T-helper 17 cell (primary cell): ENCODE data around the gene DLG2. TPM values are rescaled to one million over a fixed set of nuclear protein-coding genes. Genes with fewer than 3 reads are reported as not detected.

Experiments
- ATAC-seq: fragments of 150-1000 bp; cut with Tn5 transposase; 2 replicates; pipeline ENCODE4 v1.10.0; 2021; ENCODE audit warnings: mild to moderate bottlenecking, moderate library complexity
- DNase-seq, 3 donors: peaks; one replicate each; pipeline versions ENCODE4 v3.0.0 to v3.0.0-alpha.2; 2020 to 2021
- H3K9me3 ChIP-seq: one replicate; pipeline ENCODE4 v1.7.0; 2013; ENCODE audit warnings: low read length, mild to moderate bottlenecking; ENCODE audit not compliant: control insufficient read depth, poor library complexity, severe bottlenecking
- H3K27ac Mint-ChIP-seq: one replicate; pipeline ENCODE4 v1.8.0; 2022; ENCODE audit warnings: mild to moderate bottlenecking, moderate library complexity, mixed read lengths
- H3K27me3 Mint-ChIP-seq: one replicate; pipeline ENCODE4 v1.8.0; 2022; ENCODE audit warnings: mixed read lengths
- H3K36me3 Mint-ChIP-seq: one replicate; pipeline ENCODE4 v1.8.0; 2022; ENCODE audit warnings: low read depth, mixed read lengths
- H3K4me1 Mint-ChIP-seq: one replicate; pipeline ENCODE4 v1.8.0; 2022; ENCODE audit warnings: mild to moderate bottlenecking, mixed read lengths
- H3K4me3 Mint-ChIP-seq: one replicate; pipeline ENCODE4 v1.8.0; 2022; ENCODE audit warnings: mild to moderate bottlenecking, moderate library complexity, mixed read lengths
- total RNA-seq, 4 donors: library from RNA in 2 of 4; stranded (reverse) in 2 of 4; gene quantifications; one replicate each; pipeline ENCODE4 v1.2.3 and lab custom pipeline; 2022 to 2026

Gene DLG2
- total RNA-seq, 2 donors from 2014 or later: 1.0 to 2.2 TPM

GRCh38 chr11:84230402-84230801, 1396.7 kb downstream of the DLG2 start:
- ATAC-seq: no peak
- DNase-seq: no peak
- Mint-ChIP-seq H3K27me3 (no peaks in the 10 kb centered on the region), H3K27ac (no peak overlapping the region), H3K36me3 (no peaks in the 10 kb centered on the region), H3K4me3 (no peak overlapping the region), H3K4me1 (no peaks in the 10 kb centered on the region)
- H3K9me3 ChIP-seq: no peaks in the 10 kb centered on the region

- Mint-ChIP-seq H3K27ac (no peak overlapping the region), H3K27me3 (no peaks in the 10 kb centered on the region), H3K4me3 (no peak overlapping the region), H3K4me1 (no peaks in the 10 kb centered on the region), H3K36me3 (no peaks in the 10 kb centered on the region)
- ATAC-seq (no peak), DNase-seq (no peak)
- H3K9me3 ChIP-seq: no peaks in the 10 kb centered on the region
These were observed 1399.0 kb downstream of the DLG2 start for GRCh38 chr11:84227970-84228665.

GRCh38 chr11:84224042-84224441, 1403.1 kb downstream of the DLG2 start:
- Mint-ChIP-seq H3K27ac (no peak overlapping the region), H3K36me3 (no peaks in the 10 kb centered on the region), H3K27me3 (no peaks in the 10 kb centered on the region), H3K4me1 (no peaks in the 10 kb centered on the region), H3K4me3 (no peak overlapping the region)
- no peak for DNase-seq
- no peak for ATAC-seq
- no peaks in the 10 kb centered on the region for H3K9me3 ChIP-seq

- Mint-ChIP-seq H3K4me1 (no peaks in the 10 kb centered on the region), H3K27me3 (no peaks in the 10 kb centered on the region), H3K27ac (no peak overlapping the region), H3K36me3 (no peaks in the 10 kb centered on the region), H3K4me3 (no peak overlapping the region)
- DNase-seq: no peak
- ATAC-seq: no peak
- no peaks in the 10 kb centered on the region for H3K9me3 ChIP-seq
These were observed 1408.8 kb downstream of the DLG2 start for GRCh38 chr11:84218318-84218717.

- Mint-ChIP-seq H3K4me1 (no peaks in the 10 kb centered on the region), H3K27me3 (no peaks in the 10 kb centered on the region), H3K4me3 (no peak overlapping the region), H3K36me3 (no peaks in the 10 kb centered on the region), H3K27ac (no peak overlapping the region)
- no peak for DNase-seq
- no peak for ATAC-seq
- no peaks in the 10 kb centered on the region for H3K9me3 ChIP-seq
These were observed 1411.5 kb downstream of the DLG2 start for GRCh38 chr11:84215672-84216071.

- no peaks in the 10 kb centered on the region for H3K27me3 Mint-ChIP-seq
- no peaks in the 10 kb centered on the region for H3K36me3 Mint-ChIP-seq
- no peaks in the 10 kb centered on the region for H3K4me1 Mint-ChIP-seq
- H3K4me3 Mint-ChIP-seq: no peak overlapping the region
- ATAC-seq (no peak), DNase-seq (no peak)
- no peaks in the 10 kb centered on the region for H3K9me3 ChIP-seq
- H3K27ac Mint-ChIP-seq: no peak overlapping the region
These were observed 1412.6 kb downstream of the DLG2 start for GRCh38 chr11:84214557-84214956.

GRCh38 chr11:84212468-84213390, 1414.4 kb downstream of the DLG2 start:
- no peaks in the 10 kb centered on the region for H3K4me1 Mint-ChIP-seq
- H3K9me3 ChIP-seq: no peaks in the 10 kb centered on the region
- ATAC-seq (no peak), DNase-seq (no peak)
- H3K4me3 Mint-ChIP-seq: no peak overlapping the region
- H3K36me3 Mint-ChIP-seq: no peaks in the 10 kb centered on the region
- no peaks in the 10 kb centered on the region for H3K27me3 Mint-ChIP-seq
- no peak overlapping the region for H3K27ac Mint-ChIP-seq

GRCh38 chr11:84211896-84212295, 1415.2 kb downstream of the DLG2 start:
- H3K4me1 Mint-ChIP-seq: no peaks in the 10 kb centered on the region
- no peak for DNase-seq
- H3K9me3 ChIP-seq: no peaks in the 10 kb centered on the region
- H3K27me3 Mint-ChIP-seq: no peaks in the 10 kb centered on the region
- no peaks in the 10 kb centered on the region for H3K36me3 Mint-ChIP-seq
- no peak overlapping the region for H3K27ac Mint-ChIP-seq
- H3K4me3 Mint-ChIP-seq: no peak overlapping the region
- ATAC-seq: no peak

GRCh38 chr11:84194696-84195095, 1432.4 kb downstream of the DLG2 start:
- Mint-ChIP-seq H3K27me3 (no peaks in the 10 kb centered on the region), H3K4me3 (no peak overlapping the region), H3K4me1 (no peaks in the 10 kb centered on the region), H3K27ac (no peak overlapping the region), H3K36me3 (no peaks in the 10 kb centered on the region)
- no peak for ATAC-seq
- no peak for DNase-seq
- no peaks in the 10 kb centered on the region for H3K9me3 ChIP-seq

GRCh38 chr11:84193706-84194105, 1433.4 kb downstream of the DLG2 start:
- no peaks in the 10 kb centered on the region for H3K9me3 ChIP-seq
- Mint-ChIP-seq H3K36me3 (no peaks in the 10 kb centered on the region), H3K27me3 (no peaks in the 10 kb centered on the region), H3K27ac (no peak overlapping the region), H3K4me1 (no peaks in the 10 kb centered on the region), H3K4me3 (no peak overlapping the region)
- no peak for DNase-seq
- no peak for ATAC-seq

- Mint-ChIP-seq H3K27ac (no peak overlapping the region), H3K27me3 (no peaks in the 10 kb centered on the region), H3K4me1 (no peaks in the 10 kb centered on the region), H3K4me3 (no peak overlapping the region), H3K36me3 (no peaks in the 10 kb centered on the region)
- no peaks in the 10 kb centered on the region for H3K9me3 ChIP-seq
- no peak for DNase-seq
- no peak for ATAC-seq
These were observed 1438.6 kb downstream of the DLG2 start for GRCh38 chr11:84188521-84188920.

GRCh38 chr11:84173078-84173477, 1454.1 kb downstream of the DLG2 start:
- no peak for ATAC-seq
- no peaks in the 10 kb centered on the region for H3K9me3 ChIP-seq
- no peaks in the 10 kb centered on the region for H3K27me3 Mint-ChIP-seq
- no peak overlapping the region for H3K4me3 Mint-ChIP-seq
- H3K36me3 Mint-ChIP-seq: no peaks in the 10 kb centered on the region
- no peak overlapping the region for H3K27ac Mint-ChIP-seq
- DNase-seq: no peak
- no peaks in the 10 kb centered on the region for H3K4me1 Mint-ChIP-seq

GRCh38 chr11:84165139-84165538, 1462.0 kb downstream of the DLG2 start:
- Mint-ChIP-seq H3K27me3 (no peaks in the 10 kb centered on the region), H3K4me3 (no peak overlapping the region), H3K36me3 (no peaks in the 10 kb centered on the region), H3K27ac (no peak overlapping the region), H3K4me1 (no peaks in the 10 kb centered on the region)
- ATAC-seq (no peak), DNase-seq (no peak)
- H3K9me3 ChIP-seq: no peaks in the 10 kb centered on the region

- H3K27me3 Mint-ChIP-seq: no peaks in the 10 kb centered on the region
- no peak for DNase-seq
- no peaks in the 10 kb centered on the region for H3K36me3 Mint-ChIP-seq
- no peaks in the 10 kb centered on the region for H3K9me3 ChIP-seq
- H3K4me1 Mint-ChIP-seq: no peaks in the 10 kb centered on the region
- no peak for ATAC-seq
- no peak overlapping the region for H3K4me3 Mint-ChIP-seq
- no peak overlapping the region for H3K27ac Mint-ChIP-seq
These were observed 1462.4 kb downstream of the DLG2 start for GRCh38 chr11:84164728-84165127.
